Dedifferentiated amniotic fluid mesenchymal stem cell (primary cell): ENCODE results near the gene CTDSPL.

ENCODE experiments used
- DNase-seq: peaks from one replicate; pipeline ENCODE4 v3.0.0-alpha.2; 2016; ENCODE audit errors: extremely low spot score

The CTDSPL gene

DNA sequence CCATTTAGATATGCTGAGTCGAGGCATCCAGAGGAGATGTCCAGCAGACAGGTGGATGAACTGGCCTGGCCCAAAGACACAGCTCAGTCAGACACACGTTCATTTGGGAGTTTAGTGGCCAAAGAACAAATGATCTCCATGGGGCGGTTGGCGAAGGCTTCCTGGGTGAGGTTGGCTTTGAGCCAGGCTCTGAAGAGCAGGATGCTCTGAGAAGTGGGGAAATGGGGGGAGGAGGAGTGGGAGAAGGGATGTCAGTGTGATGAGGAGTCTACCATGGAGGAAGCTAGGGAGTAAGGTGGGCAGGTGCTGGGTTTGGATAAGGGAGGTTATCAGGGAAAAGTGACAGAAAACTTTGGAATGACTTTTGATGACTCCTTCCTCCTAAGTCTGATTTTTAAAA, 81.4 kb downstream of the CTDSPL start:
- DNase-seq, result no peak

DNA sequence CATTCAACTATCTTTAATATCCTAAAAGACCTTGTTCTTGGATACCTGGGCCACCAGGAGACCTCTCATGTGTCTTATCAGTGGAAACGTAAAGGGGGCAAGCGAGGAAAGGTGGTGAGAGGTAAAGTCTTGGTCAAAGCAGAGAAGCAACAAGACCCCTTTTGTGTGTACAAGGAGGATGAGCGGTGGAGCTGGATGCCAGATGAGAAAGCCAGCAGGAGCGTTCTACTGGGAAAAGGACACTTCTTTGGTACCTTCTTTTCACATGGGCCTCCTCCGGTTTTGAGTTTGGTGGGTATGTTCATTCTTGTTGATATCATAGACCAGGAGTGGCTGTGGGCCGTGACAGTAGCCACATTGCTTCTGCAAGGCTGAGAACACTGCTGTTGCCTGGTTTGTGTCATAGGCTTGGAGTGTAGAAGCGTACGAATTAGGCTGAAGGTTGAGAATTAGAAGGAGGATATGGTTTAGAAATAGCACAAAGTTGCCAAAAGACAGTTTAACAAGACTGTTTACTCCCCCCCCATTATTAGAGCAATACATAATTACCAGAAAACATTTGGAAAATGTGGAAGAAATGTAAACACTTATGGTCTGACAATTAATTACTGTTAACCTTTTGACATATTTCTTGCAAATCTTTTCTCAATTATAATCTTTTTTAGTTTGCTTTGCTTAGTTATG, 82.1 kb downstream of the CTDSPL start:
- DNase-seq, result no peak

DNA sequence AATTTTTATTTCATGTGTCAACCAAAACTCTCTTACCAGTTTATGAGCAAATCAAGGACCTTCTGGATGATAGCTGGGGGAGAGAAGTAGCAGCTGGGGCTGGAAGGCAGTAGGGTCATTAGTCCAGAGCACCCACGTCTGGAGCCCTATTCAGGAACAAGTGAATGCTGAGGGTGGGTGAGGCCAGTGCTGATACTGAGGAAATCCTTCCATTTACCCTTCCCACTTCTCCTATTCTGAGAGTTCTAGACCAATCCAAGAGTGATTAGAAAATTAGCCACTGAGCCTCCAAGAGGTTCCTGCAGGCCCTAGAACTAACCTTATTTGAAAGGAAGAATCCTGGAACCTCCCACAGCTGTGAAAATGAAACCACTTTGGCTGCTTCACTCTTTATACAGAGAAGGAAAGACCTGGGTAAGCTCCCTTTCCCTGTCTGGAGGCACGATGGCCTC, 82.7 kb downstream of the CTDSPL start:
- DNase-seq, result no peak

DNA sequence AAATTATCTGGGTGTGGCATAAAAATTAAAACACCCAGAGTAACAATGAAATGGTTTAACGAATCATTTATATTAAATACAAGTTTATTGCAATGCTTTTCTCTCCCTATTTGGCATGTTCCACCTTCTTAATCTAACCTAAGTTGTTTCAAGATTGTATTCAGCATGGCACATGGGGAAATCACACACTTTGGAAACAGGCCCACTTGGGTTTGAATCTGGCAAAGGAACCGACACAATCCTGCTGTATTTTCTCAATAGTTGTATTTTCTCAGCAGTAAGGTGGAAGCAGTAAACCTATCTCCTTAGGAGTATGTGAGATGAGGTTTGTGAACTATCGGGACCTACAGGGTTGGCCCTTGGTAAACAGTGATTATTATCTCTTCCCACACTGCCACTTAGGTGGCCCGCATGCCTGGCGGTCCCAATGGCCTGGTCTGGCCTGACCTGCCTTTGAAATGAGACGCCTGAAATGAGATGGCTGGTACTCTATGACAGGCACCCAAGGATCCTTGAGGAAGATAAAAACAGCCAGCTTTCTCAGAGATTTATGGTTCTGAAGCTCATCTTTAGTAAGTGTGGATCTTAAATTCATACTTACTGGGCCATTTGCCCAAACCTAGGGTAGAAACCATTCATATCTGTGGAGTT, 83.6 kb downstream of the CTDSPL start:
- DNase-seq, result no peak

DNA sequence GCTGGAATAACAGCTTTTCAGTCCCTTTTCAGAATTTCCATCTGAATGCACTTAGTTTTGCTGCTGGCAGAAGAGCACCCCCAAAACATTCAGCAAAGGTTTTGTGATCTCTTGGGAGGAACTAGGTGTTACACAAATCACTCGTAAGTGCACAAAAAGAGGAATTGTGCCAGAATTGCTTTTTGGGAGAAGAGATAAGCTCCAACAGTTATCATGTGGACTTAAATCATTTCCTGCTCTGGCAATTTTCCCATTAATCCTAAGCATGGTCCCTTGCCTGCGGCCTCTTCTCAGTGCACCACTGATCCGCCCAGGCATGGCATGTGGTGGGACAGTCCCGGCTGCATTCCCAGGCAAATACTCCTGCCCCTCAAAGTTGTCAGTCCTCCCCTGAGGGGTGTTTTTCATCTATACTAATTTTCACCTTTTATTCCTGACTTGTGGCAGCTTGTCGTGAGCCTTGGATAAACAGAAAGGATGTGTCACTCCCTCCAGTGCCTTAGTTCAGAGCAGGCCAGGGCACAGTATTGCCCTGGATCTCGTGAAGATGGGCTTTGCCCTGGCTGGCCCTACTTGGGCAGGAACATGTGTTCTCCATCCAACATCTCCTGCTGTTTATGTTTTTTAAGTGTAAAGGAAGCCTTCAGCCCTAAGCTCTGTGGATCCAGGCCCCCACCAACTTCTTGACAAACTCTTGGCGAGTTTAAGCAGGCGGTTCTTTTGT, 84.3 kb downstream of the CTDSPL start:
- no peak for DNase-seq

DNA sequence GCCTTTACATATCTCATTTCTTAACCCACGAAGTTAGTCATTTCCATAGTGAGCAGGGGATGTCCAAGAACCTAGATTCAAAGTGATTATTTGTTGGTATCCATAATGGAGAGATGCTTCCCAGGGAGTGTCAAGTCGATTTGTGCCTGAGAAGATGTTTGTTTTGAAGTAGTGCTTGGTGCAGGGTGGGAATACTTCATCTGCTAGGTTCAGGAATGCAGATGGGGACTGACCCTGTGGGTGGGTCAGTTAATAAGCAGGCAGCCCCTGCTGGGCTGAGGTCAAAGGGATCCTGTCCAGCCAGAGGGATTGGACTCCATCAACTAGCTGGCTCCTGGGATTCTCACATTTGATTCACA, 84.8 kb downstream of the CTDSPL start:
- no peak for DNase-seq

DNA sequence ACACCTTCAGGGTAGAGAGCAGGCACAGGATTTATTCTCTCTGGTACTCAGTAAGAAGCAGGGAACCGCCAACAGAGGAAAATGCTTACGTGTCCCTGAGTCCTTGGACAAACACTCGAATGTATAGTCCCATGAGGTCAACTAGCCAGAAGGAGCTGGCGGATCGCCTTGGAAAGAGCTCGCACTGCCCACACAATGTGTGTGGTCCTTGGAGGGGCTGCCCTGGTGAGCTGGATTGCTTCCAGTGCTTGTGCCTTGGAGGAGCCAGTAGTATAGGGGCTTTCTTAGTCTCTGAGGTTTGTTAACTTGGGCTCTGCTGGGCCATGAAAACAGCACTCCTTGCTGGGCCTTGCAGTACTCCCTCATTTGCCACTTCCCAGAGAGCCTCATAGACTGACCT, 88.2 kb downstream of the CTDSPL start:
- no peak for DNase-seq

DNA sequence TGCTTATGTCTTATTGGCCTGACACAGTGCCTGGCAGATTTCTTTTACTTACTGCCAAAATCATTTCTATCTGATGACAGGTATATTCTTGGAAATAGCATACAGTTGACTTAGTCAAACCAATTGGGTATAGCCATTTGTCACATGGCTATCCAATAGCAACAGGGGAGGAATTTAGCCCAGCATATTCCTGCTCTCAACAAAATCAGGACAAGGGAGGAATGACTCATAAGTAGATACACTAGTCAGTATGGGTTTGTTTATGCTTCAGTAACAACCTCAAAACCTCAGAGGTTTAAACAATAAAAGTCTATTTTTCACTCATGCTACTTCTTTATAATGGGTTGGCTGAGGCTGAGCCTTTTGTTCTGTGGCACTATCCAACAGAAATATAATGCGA, 90.9 kb downstream of the CTDSPL start:
- no peak for DNase-seq

DNA sequence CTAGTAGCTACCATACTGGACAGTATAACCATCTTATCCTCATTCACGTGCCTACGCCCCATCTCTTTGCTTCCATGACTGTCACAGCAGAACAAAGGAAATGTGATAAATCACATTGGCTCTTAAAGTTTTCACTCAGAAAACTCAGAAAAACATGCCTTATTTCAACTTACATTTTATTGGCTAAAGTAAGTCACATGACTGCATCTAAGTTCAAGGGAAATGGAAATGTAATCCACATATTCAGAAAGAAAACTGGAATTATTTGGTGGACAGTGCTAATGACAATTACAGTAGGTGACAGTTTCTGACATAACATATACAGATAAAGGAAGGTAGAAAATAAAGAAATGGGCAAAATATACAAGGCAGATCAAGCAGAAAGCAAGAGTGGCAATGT, 91.5 kb downstream of the CTDSPL start:
- no peak for DNase-seq

DNA sequence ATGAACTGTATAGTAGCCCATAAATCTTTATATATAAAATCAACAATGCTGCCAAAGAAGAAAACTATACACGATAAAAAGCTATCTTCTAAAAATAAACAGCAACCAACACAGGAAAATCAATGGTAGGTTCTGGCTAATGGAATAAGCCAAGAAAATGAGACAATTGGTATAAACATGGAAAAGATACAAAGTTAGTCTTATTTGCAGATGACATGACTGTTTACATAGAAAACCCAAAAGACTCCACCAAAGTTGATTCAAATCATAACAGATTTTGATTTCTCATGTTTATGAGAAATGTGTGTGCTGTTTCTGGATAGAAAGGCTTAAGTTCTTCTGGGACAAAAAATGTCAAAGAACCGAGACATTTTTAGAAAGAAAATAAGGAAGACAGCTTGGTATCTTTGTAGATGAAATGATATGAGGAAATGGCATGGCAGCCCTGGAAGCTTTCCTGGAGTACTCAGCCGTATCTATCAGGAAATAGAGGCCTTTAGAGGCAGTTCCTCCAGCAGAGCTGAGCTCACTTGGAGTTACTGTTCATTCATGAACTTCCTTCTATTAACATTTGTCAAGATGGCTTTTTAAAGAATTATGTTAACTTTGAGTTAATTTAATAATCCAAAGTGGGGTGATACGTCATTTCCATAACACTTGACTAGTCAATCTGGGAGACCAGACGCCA, 92.2 kb downstream of the CTDSPL start:
- DNase-seq, result no peak

DNA sequence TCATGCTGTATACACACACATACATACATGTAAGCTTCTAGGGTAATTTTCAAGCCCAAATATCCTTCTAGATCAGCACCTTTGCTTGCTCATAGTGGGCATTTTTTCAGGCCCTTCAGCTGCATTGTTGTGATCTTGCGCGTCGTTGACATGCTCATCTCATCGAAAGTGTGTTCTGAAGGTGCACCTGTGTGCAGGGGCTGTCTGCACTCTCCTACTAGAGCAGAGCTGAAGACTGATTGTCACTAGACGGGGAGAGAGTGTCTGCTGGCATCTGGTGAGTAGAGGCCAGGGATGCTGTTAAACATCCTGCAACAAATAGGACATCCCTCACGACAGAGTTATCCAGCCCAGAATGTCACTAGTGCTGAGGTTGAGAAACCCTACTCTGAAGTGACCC, 93.2 kb downstream of the CTDSPL start:
- no peak for DNase-seq

DNA sequence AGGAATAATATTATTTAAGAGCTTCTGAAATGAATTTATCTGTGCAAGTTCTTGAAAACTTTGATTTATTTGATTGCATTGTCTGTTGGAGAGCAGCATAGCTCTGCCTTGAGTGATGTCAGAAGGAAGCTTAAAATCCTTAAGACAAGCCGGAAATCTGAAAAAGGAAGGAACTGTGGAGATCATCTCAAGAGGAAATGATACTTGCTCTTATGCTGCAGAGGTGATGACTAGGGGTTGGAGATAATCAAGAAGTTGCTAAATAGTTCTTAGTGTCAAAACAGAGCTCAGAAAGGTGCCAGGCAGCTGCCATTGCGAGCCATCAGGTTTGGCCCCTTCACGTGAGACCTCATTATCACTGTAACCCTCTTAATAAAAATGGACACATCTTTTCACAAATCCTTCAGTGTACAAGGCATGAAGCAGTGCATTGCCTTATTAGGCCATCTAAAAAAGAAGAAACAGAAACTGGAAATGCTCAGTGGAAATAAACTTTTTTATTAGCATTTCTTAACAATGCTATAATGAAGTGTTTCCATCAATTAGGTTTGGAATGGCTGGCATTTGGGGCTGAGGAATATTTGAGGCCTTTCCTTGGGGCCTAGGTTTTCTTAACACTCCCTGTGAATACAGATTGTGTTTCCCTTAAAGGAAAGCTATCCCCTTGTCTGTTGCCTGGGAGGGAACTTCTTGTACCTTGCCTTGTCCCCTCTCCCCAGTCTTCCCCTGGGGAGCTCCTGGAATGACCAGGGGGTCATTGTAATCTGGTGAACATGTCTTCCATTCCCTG, 94.4 kb downstream of the CTDSPL start:
- DNase-seq, result no peak

DNA sequence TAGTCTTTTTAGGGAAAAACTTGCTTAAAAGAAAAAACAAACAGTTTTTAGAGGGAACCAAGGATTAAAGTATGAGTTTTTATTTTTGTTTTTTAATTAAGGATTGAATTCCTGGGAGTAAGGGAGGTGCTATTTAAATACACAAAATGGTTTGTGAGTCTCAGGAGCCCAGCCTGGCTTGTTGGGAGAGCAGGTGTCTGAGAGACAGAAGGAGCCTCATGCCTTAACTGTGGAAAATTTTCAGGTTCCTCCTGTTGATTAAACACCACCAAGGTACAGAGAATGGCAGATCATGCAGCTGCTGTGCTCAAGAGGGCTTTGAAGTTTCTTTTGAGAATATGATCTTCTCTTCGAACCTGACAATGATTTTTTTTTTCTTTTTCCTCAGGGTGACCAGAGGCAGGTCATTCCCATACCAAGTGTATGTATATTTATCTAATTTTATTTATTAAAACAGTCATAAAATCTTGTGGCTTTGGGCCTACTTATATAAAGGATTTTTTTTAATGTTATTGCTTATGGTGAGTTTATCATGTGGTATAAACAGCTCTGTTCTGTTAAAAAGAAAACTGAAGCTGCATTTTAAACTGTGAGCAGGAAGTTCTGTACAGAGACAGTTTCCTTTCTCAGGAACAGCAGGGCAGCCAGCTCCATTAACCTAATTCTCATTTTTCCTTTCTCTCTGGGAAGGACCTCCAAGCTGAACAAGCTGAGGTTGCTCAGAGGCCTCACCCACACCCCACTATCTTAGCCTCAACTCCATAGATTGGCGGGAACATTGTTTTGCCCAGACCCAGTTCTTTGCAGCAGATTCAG, 95.3 kb downstream of the CTDSPL start:
- no peak for DNase-seq

DNA sequence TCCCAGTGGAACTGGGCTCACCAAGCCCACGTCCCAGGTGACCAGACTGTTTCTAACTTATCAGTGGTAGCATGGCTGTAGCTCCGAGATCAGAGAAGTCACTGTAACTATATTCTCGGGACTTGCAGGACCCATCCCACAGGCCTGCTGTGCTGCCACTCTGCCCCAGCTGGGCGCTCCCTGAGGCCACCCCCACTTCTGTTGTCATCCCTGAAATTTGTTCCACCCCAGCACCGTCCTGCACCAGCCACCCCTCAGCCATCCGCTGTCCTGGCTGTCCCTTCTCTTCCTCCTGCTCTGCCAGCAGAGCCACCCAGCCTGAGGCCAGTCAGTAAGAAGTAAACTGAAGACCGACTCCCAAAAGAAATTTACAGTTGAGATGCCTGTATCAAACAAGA, 95.9 kb downstream of the CTDSPL start:
- no peak for DNase-seq

DNA sequence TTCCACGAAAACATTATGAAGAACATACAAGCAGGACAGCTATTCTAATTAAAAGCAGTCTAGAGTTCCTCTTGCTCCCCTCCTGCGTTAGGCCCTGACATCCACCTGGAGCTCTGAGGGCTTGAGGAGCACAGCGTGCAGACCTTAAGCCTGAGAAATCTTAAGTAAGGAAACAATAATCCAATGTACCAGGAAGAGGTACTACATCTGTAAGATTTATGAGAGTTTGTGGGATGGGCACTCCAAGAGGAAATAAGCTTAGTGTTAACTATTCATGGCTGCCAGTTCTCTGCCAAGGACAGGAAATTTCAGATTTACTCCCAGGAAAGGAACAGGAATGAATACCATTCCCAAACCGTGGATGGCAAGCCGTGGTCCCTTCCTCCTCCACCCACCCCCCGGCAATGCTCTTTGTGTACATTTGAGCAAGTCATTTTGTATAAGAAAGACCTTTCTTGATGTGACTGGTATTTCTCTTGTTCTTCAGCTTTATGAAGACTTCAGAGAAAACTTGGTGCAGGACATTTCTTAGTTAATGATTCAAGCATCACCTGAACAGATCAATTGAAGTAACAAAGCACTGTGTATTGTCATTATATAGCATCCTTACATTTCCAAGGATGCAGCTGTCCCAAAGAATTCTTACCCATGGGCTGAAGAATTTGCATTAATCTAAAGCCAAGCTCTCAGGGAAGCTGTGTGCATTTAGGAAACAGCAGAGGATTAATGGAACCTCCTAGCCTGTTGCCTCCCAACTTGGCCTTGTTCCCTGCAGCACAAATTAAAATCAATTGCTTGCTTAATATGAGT, 100.1 kb downstream of the CTDSPL start:
- no peak for DNase-seq

DNA sequence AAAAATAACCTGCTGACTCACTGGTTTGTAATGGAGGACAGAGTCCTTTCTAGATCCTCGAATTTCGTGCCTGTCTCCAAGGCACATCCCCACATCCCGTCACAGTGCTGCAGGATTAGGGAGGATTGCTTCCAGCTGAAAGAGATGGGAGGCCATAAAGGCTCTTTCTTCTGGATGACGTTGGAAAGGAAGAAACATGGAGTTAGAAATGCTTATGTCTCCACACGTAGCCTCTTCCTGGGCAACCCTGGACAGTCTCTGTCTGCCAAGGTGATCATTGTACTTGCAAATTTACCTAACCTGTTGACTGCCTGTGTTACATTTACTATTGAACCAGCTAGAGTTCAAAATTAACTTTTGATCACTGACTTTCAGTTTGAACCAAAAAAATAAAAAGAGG, 101.3 kb downstream of the CTDSPL start:
- peak; percentile 26 for DNase-seq

DNA sequence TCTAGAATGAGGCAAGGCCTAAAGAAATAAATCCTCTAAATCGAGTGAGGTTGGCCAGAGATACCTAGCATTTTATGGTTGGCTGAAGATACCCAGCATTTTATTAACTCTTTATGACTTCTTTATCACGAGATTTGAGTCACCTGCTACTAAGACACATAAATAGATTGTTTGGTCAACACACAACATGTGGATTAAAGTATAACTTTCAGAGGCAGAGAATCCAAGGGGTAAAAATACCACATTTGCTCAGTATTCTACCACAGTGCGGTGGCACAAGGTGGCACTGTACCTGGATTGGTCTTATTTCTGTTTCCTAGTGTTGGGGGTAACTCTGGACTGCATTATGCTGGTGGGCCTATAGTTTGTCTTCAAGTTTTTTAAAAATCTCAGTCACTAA, 102.0 kb downstream of the CTDSPL start:
- no peak for DNase-seq

DNA sequence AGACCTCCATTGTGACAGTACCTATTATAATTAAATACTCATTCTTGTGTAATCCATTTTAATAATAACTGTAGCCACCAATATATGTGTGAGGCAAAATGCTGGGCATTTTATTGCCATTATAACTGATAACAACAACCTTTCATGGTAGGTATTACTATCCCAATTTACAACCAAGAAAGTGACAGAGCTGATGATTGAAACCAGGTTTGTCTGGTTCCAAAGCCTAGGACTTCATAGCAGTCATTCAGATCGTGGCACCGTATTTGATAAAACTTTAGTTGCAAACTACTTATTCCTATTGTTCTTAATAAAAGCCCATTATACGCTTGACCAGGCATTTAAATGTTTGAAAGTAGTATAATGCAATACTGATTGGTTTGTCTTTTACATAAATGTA, 102.5 kb downstream of the CTDSPL start:
- no peak for DNase-seq

DNA sequence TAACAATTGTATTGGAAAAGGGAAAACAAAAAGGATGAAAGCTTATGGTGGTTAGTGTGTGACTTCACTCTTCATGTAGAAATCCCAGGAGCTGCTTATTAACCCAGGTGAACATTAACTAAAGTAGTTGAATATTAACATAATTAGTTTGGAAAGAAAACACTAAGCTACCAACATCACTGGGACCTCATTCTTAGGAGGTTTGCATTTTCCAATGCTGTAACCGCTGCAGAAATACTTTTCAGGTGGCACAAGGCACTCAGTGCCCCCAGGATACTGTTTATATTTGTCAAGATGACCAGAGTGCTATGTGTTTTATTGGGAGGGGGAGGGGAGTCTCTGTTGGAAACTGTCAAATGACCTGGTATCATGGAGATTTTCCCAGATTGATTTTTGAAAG, 103.0 kb downstream of the CTDSPL start:
- no peak for DNase-seq

DNA sequence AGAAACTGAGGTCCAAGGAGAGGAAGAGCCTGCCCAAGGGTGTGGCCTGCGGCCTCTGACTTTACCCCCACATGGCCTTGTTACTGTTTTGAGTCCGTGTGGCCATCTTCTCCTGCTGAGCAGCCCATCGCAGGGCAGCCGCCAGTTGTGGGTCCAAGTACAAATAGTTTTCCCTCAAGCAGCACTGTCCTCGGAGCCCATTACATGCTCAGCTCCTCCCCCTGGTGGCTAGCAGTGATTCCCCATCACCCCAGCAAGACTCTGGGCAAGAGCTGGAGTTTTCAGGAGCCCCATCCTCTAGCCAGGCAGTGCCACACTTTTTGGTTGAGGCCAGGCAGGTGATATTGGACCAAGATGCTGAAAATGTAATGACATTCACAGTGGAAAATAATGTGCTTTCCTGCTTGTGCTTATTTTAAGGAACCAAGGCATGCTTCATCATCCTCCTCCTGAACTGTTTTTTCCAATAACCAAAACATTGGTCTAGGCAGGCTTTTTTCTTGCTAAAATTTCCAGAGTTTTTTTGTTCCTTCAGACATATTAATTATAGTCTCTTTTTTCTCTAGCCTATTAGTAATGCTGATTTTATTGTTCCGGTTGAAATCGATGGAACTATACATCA, 105.7 kb downstream of the CTDSPL start:
- DNase-seq, result no peak
